OCI-LY3 (cell line): ENCODE data around the gene ADCYAP1.

Source experiments
- H2AFZ ChIP-seq: fragments of 200-600, 300-600 bp; shearing (Covaris generic); 2 replicates; pipeline ENCODE4 v1.6.0; 2014; ENCODE audit warnings: antibody characterized with exemption, low read depth, low read length
- H3K27ac ChIP-seq: fragments of 200-600, 300-600 bp; sonication (generic); 2 replicates; pipeline ENCODE4 v1.5.1; 2014; ENCODE audit warnings: mild to moderate bottlenecking, low read length, moderate library complexity, mixed read lengths
- H3K27me3 ChIP-seq: fragments of 200-600, 300-600 bp; sonication (generic); 2 replicates; pipeline ENCODE4 v1.6.1; 2014; ENCODE audit warnings: low read depth, low read length, mixed read lengths
- H3K36me3 ChIP-seq: fragments of 200-600, 300-600 bp; sonication (generic); replicated peaks from 2 replicates; pipeline ENCODE3; 2014; ENCODE audit warnings: low read depth, low read length, mixed read lengths
- H3K4me1 ChIP-seq: fragments of 300-600, 200-600 bp; sonication (generic); 2 replicates; pipeline ENCODE4 v1.6.1; 2014; ENCODE audit warnings: low read length, mixed read lengths
- H3K4me2 ChIP-seq: fragments of 200-600, 300-600 bp; sonication (generic); 2 replicates; pipeline ENCODE4 v1.6.1; 2014; ENCODE audit warnings: low read length, mixed read lengths
- H3K4me3 ChIP-seq: fragments of 300-600, 200-600 bp; sonication (generic); 2 replicates; pipeline ENCODE4 v1.5.1; 2014; ENCODE audit warnings: antibody characterized with exemption, mild to moderate bottlenecking, low read length, moderate library complexity
- H3K79me2 ChIP-seq: fragments of 300-600, 200-600 bp; shearing (Covaris generic); 2 replicates; pipeline ENCODE4 v1.6.1; 2014; ENCODE audit warnings: mild to moderate bottlenecking, low read length, mixed read lengths
- H3K9ac ChIP-seq: fragments of 300-600, 200-600 bp; shearing (Covaris generic); 2 replicates; pipeline ENCODE4 v1.6.0; 2014; ENCODE audit warnings: mild to moderate bottlenecking, low read length, moderate library complexity
- H3K9me3 ChIP-seq: fragments of 200-600, 300-600 bp; shearing (Covaris generic); 2 replicates; pipeline ENCODE4 v1.6.1; 2014; ENCODE audit warnings: low read length, mixed read lengths; ENCODE audit not compliant: insufficient read depth
- H4K20me1 ChIP-seq: fragments of 200-600, 300-600 bp; sonication (generic); 2 replicates; pipeline ENCODE4 v1.6.1; 2016; ENCODE audit warnings: low read length, mixed read lengths; ENCODE audit not compliant: insufficient read depth
- EZH2phosphoT487 ChIP-seq: fragments of 200-600 bp; shearing (Covaris generic); IDR thresholded peaks from 2 replicates; pipeline ENCODE4 v1.6.1; 2018; ENCODE audit warnings: antibody characterized with exemption, mixed run types, low read depth
- TF ChIP-seq, protein P1 (sequence below): fragments of 200-600, 300-600 bp; sonication (generic); IDR thresholded peaks from 2 replicates; pipeline ENCODE4 v1.5.1; 2014; ENCODE audit warnings: antibody characterized with exemption, low read length, low read depth

ADCYAP1 gene

DNA sequence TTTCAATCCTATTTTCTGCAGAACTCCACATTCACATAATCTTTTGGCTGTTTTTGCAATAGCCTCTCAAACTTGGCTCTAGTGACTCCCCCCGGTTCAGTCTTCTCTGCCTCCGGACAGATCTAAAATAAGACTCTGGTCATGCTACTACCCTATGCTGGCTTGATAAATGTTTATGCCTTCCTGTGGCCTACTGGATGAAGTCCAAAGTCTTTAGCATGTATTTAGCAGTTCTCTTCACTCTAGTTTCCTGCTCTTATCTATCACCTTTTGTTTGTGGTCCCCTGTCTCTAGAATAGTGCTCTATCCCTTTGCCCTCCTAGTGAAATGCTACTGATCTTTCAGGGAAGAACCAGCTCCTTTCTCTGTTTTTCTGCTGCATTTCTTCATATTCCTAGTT is 14.4 kb downstream of the ADCYAP1 start:
- no peak overlapping the region for H3K4me3 ChIP-seq
- no peaks in the 10 kb centered on the region for H3K9me3 ChIP-seq
- H3K4me1 ChIP-seq = no peaks in the 10 kb centered on the region
- no peak overlapping the region for H3K9ac ChIP-seq
- no peak for TF ChIP-seq EZH2phosphoT487
- TF ChIP-seq, protein P1, sequence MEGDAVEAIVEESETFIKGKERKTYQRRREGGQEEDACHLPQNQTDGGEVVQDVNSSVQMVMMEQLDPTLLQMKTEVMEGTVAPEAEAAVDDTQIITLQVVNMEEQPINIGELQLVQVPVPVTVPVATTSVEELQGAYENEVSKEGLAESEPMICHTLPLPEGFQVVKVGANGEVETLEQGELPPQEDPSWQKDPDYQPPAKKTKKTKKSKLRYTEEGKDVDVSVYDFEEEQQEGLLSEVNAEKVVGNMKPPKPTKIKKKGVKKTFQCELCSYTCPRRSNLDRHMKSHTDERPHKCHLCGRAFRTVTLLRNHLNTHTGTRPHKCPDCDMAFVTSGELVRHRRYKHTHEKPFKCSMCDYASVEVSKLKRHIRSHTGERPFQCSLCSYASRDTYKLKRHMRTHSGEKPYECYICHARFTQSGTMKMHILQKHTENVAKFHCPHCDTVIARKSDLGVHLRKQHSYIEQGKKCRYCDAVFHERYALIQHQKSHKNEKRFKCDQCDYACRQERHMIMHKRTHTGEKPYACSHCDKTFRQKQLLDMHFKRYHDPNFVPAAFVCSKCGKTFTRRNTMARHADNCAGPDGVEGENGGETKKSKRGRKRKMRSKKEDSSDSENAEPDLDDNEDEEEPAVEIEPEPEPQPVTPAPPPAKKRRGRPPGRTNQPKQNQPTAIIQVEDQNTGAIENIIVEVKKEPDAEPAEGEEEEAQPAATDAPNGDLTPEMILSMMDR = no peak
- no peaks in the 10 kb centered on the region for H4K20me1 ChIP-seq
- no peak overlapping the region for H3K4me2 ChIP-seq
- no peaks in the 10 kb centered on the region for H3K36me3 ChIP-seq
- H3K27ac ChIP-seq = no peak overlapping the region
- no peak overlapping the region for H2AFZ ChIP-seq
- no peaks in the 10 kb centered on the region for H3K27me3 ChIP-seq
- H3K79me2 ChIP-seq = no peaks in the 10 kb centered on the region

DNA sequence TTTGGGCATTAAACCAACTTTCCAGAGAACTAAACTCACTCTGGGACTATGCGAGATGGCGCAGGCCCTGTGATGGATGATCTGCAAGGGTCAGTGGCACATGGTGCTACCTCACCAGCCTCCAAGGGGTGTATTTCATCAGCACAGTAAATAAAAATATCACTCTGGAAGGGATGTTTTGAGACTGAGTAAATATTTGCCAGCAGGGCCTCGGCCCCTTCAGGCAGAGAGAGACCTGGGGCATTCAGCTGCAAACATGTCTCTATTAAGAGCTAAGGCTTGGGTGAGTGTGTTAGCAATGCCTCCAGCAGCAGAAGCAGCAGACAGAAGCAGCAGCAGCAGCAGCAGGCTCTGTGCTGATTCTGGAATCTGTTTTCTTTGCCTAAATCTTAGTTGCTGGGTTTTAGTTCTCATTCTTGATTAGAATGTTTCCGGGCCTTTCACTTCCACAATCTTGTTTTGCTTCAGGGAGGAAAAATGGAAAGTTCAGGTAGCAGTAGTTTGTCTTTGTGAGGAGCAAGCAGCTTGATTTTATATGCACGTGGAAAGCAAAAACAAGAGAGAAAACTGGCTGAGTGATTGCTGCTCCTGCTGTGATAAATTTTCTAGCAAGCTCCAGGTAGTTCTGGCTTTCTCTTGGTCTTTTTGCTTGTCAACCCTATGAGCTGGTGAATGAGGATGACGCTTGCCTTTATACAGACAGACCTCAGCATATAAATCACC is 18.6 kb downstream of the ADCYAP1 start:
- Histone ChIP-seq H3K27me3 (no peaks in the 10 kb centered on the region), H2AFZ (no peak overlapping the region), H3K79me2 (no peaks in the 10 kb centered on the region), H3K9ac (no peak overlapping the region), H3K4me2 (no peak overlapping the region), H3K4me3 (no peak overlapping the region), H3K4me1 (no peaks in the 10 kb centered on the region), H4K20me1 (no peaks in the 10 kb centered on the region), H3K36me3 (no peaks in the 10 kb centered on the region), H3K27ac (no peak overlapping the region), H3K9me3 (no peaks in the 10 kb centered on the region)
- TF ChIP-seq, protein P1 = no peak
- no peak for TF ChIP-seq EZH2phosphoT487

DNA sequence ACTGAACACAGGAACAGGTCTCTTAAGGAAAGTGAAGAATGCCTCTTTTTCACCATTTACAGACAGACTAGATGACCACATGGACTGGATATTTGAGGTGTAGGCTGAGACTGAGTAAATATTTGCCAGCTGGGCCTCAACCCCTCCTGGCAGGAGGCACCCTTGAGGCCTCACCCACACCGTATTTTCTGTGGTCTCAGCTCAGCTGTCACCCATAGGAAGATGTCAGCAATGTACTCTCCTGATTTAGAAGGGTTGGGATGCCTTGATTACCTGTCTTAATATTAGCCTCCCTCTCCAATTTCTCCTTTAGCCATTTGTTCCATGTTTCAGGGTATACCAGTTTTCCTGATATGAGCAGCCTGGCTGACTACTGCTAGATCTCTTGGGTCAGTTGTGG is 20.3 kb downstream of the ADCYAP1 start:
- no peaks in the 10 kb centered on the region for H3K36me3 ChIP-seq
- no peak overlapping the region for H2AFZ ChIP-seq
- no peaks in the 10 kb centered on the region for H3K9me3 ChIP-seq
- no peak overlapping the region for H3K4me3 ChIP-seq
- TF ChIP-seq EZH2phosphoT487 = no peak
- TF ChIP-seq, protein P1 = no peak
- H3K27me3 ChIP-seq = no peaks in the 10 kb centered on the region
- H3K4me2 ChIP-seq = no peak overlapping the region
- no peak overlapping the region for H3K27ac ChIP-seq
- no peaks in the 10 kb centered on the region for H4K20me1 ChIP-seq
- no peak overlapping the region for H3K9ac ChIP-seq
- no peaks in the 10 kb centered on the region for H3K79me2 ChIP-seq
- no peaks in the 10 kb centered on the region for H3K4me1 ChIP-seq

DNA sequence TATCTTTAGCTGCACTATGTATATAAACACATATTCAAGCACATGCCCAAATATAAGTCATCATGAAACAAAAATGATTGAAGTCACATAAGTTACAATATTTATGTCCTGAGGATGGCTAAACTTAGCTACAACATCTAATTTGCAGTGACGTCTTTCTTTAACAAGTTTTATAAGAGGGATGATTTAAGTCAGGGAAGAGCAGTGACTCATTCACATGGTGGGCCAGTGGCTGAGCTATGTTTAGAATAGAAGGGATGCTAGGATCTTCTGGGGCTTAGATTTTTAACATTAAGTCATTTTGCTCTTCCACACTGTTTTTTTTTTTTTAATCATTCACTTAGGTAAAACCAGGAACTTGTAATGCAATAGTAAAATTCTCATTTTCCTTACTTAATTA is 22.3 kb downstream of the ADCYAP1 start:
- Histone ChIP-seq H3K27ac (no peak overlapping the region), H4K20me1 (no peaks in the 10 kb centered on the region), H3K4me1 (no peaks in the 10 kb centered on the region), H3K79me2 (no peaks in the 10 kb centered on the region), H3K9me3 (no peaks in the 10 kb centered on the region), H2AFZ (no peak overlapping the region), H3K4me3 (no peak overlapping the region), H3K4me2 (no peak overlapping the region), H3K36me3 (no peaks in the 10 kb centered on the region), H3K27me3 (no peaks in the 10 kb centered on the region), H3K9ac (no peak overlapping the region)
- TF ChIP-seq, protein P1 = no peak
- no peak for TF ChIP-seq EZH2phosphoT487
